ENCODE measurements around the gene ST6GALNAC4. TPM values are rescaled to one million over a fixed set of nuclear protein-coding genes. Genes with fewer than 3 reads are reported as not detected.
"Not testable (repeated sequence)": the region's sequence is repeated elsewhere in the genome, so short reads cannot be mapped to it uniquely, and the experiment has no call there.

Gene ST6GALNAC4
- total RNA-seq, 1 donor from 2014 or later = 28.3 TPM

DNA sequence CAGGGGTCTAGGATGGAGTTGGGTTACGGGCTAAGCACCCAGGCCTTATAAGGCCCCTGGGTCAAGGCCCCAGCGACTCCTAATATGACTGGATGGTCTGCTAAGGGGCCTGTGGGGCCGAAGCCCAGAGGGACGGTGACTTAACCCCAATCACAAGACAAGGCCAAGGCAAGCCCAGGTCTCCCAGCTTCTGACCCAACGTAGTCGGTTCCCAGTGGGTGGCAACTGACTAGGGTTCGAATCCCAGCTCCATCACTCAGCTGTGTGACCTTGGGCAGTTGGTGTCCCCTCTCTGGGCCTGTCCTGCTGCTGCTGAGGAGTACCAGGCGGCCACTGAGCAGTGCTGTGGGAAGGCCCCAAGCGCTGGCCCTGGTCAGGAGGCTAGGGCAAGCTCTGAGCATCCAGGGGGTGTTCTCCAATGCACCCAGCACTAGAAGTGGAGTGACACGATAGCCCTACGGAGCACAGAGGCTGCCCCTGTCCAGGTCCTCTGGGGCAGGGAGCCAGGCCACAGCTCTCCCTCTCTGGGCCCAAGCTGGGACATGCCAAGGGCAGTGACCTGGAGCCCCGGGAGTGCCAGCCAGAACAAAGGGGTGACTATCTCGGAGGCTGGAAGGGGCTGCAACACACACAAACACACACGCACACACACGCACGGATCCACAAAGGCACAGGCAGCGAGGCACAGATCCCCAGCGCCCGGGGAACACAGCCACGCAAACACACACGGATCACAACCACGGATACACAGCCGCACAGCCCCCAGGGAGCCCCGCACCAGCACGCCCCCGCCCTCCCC is 39.9 kb downstream of the ST6GALNAC4 start:
- H3K9me3 Mint-ChIP-seq = no peaks in the 10 kb centered on the region
- H3K4me3 Mint-ChIP-seq = peak overlapping the region; percentile 19
- no peaks in the 10 kb centered on the region for H3K27me3 Mint-ChIP-seq
- H3K36me3 Mint-ChIP-seq (ENCODE audit: low read depth) = peaks cover 8% of the 10 kb centered on the region
- no peaks in the 10 kb centered on the region for H3K4me1 Mint-ChIP-seq
- intact Hi-C loops (cut with micrococcal nuclease) = no loop called here
- DNase-seq = no peak
- H3K27ac Mint-ChIP-seq = no peak overlapping the region

DNA sequence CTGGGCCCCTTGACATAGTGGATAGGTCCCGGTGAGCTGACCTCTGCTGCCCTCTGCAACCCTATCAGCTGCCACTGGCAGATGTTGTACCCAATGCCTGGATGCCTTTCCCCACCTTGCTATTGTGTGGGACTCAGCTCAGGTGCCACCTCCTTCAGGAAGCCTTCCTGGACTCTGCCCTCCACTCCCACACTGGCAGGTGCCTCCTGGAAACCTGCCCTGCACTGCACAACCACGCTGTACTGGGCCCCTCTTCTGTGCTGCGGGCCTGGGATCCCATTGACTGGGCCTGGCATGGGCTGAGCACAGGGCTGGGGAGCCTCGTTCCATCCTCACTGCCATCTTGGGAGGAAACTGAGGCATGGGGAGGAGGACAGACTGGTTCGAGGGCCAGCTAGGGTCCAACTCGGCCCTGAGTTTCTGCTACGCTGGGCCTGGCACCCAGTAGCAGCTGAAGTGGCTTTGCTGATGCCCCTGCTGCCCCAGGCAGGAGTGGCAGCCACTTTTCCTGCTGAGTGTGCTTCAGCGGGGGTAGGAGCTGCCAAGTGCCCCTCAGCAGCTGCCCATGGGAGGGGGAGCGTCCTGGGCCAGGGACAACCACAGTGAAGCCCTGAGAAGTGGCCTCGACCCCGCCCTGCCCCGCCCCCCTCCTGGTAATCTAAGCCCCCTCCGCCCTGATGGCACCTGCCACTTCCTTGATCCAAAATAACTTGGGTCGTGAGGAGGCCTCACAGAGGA is 40.6 kb downstream of the ST6GALNAC4 start:
- H3K27ac Mint-ChIP-seq = no peak overlapping the region
- no peak overlapping the region for H3K4me3 Mint-ChIP-seq
- no peaks in the 10 kb centered on the region for H3K4me1 Mint-ChIP-seq
- no peaks in the 10 kb centered on the region for H3K27me3 Mint-ChIP-seq
- DNase-seq = no peak
- intact Hi-C loops (cut with micrococcal nuclease) = no loop called here
- peaks cover 6% of the 10 kb centered on the region for H3K36me3 Mint-ChIP-seq (ENCODE audit: low read depth)
- no peaks in the 10 kb centered on the region for H3K9me3 Mint-ChIP-seq

DNA sequence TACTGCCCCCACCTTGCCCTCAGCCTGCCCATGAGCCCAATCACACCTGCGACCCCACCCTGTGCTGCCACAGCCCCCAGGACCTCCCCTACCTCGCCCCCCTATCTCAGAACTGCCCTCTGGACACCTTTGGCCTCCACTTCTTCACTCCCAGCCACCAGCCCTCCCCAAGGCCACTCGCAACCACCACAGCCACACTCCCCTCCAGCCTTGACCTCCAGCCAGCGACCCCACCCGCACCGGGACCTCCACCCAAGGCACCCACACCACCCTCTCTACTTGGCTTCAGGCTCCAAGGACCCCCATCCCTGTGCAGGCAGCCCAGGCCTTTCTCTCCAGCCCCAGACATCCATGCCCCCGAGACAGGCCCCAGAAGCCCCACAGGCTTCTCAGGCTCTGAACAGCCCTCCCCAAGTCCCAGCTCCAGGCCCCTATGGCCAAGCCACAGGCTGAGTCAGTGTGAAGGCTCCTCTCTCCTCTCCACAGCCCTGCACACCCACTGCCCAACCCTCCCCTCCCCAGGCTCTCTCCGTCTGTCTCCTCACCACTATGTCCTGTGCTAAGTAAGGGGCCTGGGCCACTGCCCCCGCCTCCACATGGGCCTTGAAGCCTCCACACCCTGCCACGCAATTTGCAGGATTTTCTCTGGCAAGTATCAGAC is 41.4 kb downstream of the ST6GALNAC4 start:
- Mint-ChIP-seq H3K4me1 (no peaks in the 10 kb centered on the region), H3K27ac (no peak overlapping the region), H3K9me3 (no peaks in the 10 kb centered on the region), H3K36me3 (ENCODE audit: low read depth) (peaks cover 5% of the 10 kb centered on the region), H3K27me3 (no peaks in the 10 kb centered on the region), H3K4me3 (no peak overlapping the region)
- no peak for DNase-seq
- intact Hi-C loops (cut with micrococcal nuclease) = no loop called here

DNA sequence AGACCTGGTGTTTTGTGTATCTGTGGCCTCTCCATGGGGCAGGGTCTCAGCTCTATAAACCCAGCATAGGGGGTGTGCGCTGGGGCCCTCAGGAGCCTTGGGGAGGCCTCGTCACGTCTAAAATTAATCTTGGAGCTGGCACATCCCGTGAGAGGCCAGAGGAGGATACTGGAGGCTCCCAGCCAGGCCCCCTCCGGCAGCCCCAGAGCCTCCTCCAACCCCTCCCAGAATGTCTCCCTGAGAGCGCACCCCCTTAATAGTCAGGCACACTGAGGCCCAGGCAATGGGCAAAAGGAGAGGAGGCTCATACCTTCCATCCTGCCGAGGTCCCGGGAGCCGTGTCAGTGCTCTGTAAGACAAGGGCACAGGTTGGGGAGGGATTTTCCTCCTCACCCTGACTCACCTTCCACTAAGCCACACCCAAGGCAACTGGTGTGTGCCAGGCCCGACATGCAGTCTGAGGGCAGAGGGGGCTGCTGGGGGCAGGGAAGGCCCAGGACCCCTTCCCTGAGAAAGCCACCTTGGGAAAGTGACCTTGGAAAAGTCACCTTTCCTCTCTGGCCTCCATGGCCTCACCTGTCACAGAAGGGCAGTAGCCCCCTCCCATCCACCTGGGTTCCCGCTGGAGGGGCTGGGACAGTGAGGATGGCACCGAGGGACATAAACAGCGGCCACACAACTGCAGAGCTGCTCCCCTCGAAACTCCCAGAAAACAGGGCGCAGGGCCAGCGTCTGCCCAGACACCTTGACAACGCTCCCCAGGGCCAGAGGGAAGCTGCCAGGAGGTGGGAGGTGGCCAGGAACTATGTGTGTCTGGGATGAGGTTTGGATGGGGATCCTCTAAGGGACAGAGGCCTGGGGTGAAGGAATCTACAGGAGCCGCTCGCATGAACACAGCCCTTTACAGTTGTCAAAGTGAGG is 42.3 kb downstream of the ST6GALNAC4 start:
- no peak for DNase-seq
- H3K36me3 Mint-ChIP-seq (ENCODE audit: low read depth) = peaks cover 4% of the 10 kb centered on the region
- H3K27ac Mint-ChIP-seq = no peak overlapping the region
- no peak overlapping the region for H3K4me3 Mint-ChIP-seq
- H3K9me3 Mint-ChIP-seq = no peaks in the 10 kb centered on the region
- no peaks in the 10 kb centered on the region for H3K4me1 Mint-ChIP-seq
- H3K27me3 Mint-ChIP-seq = no peaks in the 10 kb centered on the region
- intact Hi-C loops (cut with micrococcal nuclease) = no loop called here

DNA sequence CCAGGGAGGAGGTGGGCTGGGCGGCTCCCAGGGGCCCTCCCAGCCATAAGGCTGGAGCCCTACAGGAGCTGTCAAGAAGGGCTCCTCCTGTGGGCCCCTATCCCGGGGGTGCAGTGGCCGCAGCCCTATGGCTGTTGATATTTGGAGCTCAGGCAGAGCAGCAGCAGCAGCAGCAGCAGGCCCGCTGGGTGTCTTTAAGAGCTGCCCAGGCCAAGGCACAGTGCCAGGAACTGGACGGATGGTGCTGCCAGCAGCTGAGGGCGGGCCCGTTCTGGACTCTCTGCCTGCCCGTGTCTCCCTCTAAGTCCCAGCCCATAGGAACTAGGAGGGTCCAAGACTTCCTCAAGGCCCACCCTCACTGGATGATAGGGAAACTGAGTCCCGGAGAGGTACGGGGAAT is 43.0 kb downstream of the ST6GALNAC4 start:
- intact Hi-C loops (cut with micrococcal nuclease) = no loop called here
- H3K36me3 Mint-ChIP-seq (ENCODE audit: low read depth) = peaks cover 4% of the 10 kb centered on the region
- H3K4me3 Mint-ChIP-seq = no peak overlapping the region

DNA sequence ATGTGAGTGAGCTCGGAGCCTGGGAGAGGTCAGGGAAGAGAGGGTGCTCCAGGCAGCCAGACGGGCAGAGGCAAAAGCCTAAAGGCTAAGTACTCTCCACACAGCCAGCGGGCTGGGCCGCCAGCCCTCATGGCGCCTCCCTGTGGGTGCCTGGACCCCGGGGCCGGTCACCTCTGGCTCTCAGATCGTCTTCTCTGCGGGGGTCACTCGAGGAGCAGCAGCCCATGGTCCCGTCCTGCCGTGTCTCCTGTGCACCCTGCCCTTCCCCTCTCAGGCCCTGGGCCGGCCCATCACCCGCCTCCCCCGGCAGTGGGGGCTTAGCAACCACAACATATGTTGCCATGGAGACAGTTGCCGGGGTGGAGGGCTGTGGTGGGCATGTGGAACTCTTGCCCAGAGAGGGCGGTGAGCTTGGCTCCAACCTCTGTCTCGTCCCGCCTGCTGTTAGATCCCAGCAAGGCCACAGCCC is 43.6 kb downstream of the ST6GALNAC4 start:
- no peaks in the 10 kb centered on the region for H3K4me1 Mint-ChIP-seq
- no peak overlapping the region for H3K4me3 Mint-ChIP-seq
- intact Hi-C loops (cut with micrococcal nuclease) = no loop called here
- H3K9me3 Mint-ChIP-seq = no peaks in the 10 kb centered on the region
- DNase-seq = no peak
- H3K27ac Mint-ChIP-seq = no peak overlapping the region
- peaks cover 1% of the 10 kb centered on the region for H3K36me3 Mint-ChIP-seq (ENCODE audit: low read depth)
- no peaks in the 10 kb centered on the region for H3K27me3 Mint-ChIP-seq

More for the DNA sequence above, 43.0 kb downstream of the ST6GALNAC4 start:
- no peaks in the 10 kb centered on the region for H3K9me3 Mint-ChIP-seq
- no peaks in the 10 kb centered on the region for H3K27me3 Mint-ChIP-seq
- H3K27ac Mint-ChIP-seq = no peak overlapping the region
- no peak for DNase-seq
- no peaks in the 10 kb centered on the region for H3K4me1 Mint-ChIP-seq

DNA sequence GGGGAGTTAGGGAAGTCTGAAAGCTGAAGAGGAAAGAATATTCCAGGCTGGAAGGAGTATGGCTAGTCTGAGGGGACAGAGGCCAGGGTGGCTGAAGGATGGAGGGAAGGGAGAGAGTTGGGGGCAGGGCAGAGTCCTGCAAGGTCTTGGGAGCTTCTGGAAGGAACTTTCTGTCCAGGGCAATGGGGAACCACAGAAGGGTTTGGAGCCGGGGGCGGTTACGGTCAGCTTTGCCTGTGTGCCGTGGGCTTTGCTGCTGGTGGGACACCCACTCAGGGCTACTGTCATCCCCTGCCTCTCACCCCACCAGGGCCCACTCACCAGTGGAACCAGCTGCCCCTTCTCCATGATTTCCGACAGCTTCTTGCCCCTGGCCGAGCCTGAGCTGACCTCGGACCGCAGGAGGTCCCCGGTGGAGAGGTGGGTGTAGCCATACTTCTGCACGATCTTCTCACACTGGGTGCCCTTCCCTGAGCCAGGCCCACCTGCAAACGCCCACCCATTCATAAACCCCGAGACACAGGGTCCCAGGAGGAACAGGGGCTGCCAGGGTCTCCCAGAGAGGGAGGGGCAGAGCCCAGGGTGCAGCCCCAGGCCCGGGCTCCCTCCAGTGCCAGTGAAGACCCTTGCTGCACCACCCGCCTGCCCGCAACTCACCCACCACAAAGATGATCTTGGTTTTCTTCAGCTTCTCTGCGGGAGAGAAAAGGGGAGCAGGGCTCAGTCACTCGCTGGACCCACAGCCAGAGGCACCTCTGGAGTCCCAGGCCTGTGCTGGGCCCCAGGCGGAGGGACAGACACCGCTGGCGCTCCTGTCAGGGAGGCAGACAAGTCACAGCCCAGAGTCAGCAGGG is 44.2 kb downstream of the ST6GALNAC4 start:
- H3K4me1 Mint-ChIP-seq = no peaks in the 10 kb centered on the region
- H3K27me3 Mint-ChIP-seq = no peaks in the 10 kb centered on the region
- intact Hi-C loops (cut with micrococcal nuclease) = no loop called here
- no peak for DNase-seq
- no peak overlapping the region for H3K27ac Mint-ChIP-seq
- H3K36me3 Mint-ChIP-seq (ENCODE audit: low read depth) = no peaks in the 10 kb centered on the region
- no peaks in the 10 kb centered on the region for H3K9me3 Mint-ChIP-seq
- H3K4me3 Mint-ChIP-seq = no peak overlapping the region

DNA sequence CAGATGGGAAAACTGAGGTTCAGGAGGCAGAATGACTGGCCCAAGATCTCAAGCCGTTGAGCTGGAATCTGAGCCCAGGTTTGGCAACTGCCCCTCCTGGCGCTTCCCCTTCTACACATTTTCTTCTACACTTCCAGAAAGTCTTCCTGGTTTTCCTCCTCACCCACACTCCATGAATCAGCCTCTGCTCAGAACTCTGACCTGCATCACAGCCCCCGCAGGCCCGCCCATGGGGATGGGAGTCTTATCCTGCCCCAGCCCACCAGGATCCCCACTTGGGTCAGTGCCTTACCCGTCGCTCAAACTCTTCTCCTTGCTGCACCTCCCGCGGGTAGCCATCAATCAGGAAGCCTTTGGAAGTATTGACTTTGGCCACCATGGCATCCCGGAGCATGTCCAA is 45.3 kb downstream of the ST6GALNAC4 start:
- DNase-seq = no peak
- no peaks in the 10 kb centered on the region for H3K4me1 Mint-ChIP-seq
- H3K9me3 Mint-ChIP-seq = no peaks in the 10 kb centered on the region
- H3K36me3 Mint-ChIP-seq (ENCODE audit: low read depth) = no peaks in the 10 kb centered on the region
- H3K4me3 Mint-ChIP-seq = no peak overlapping the region
- intact Hi-C loops (cut with micrococcal nuclease) = no loop called here
- H3K27ac Mint-ChIP-seq = no peak overlapping the region
- no peaks in the 10 kb centered on the region for H3K27me3 Mint-ChIP-seq

DNA sequence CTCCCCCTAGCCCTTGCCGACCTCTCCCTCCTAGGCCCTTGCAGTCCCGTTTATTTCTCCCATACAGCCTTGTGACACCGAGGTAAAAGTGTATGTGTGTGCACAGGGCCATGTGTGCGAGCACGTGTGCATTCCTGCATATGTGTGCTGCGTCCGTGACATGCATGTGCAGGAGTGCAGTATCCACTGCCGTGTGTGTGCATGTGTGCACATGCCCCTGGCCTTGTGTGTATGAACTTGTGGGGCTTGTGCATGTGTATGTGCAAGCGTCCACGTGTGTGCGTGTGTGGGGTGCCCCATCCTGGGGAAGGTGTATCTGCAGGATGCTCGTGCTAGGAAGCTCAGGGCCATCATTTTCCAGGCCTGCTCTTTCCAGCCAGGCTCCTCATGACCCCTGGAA is 46.0 kb downstream of the ST6GALNAC4 start:
- Mint-ChIP-seq H3K4me3 (no peak overlapping the region), H3K27me3 (no peaks in the 10 kb centered on the region), H3K9me3 (no peaks in the 10 kb centered on the region), H3K4me1 (peaks cover 1% of the 10 kb centered on the region), H3K27ac (no peak overlapping the region), H3K36me3 (ENCODE audit: low read depth) (peaks cover 1% of the 10 kb centered on the region)
- intact Hi-C loops (cut with micrococcal nuclease) = loop anchor here (1.0 kb wide), 1 partner anchor 136 kb away; the partner anchor contains the start of gene TOR2A
- no peak for DNase-seq

DNA sequence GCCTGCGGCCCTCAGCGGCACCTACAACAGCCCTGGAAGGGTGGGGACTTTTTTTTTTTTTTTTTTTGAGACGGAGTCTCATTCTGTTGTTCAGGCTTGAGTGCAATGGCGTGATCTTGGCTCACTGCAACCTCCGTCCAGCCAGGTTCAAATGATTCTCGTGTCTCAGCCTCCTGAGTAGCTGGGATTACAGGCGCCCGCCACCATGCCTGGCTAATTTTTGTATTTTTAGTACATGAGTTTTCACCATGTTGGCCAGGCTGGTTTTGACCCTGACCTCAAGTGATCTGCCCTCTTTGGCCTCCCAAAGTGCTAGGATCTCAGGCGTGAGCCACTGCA is 46.7 kb downstream of the ST6GALNAC4 start:
- H3K4me3 Mint-ChIP-seq; H3K9me3 Mint-ChIP-seq; H3K4me1 Mint-ChIP-seq; DNase-seq; H3K27ac Mint-ChIP-seq; H3K36me3 Mint-ChIP-seq (ENCODE audit: low read depth); H3K27me3 Mint-ChIP-seq: not testable (repeated sequence)
- intact Hi-C loops (cut with micrococcal nuclease) = loop anchor here (1.0 kb wide), 1 partner anchor 135 kb away; the partner anchor contains the start of gene TOR2A

DNA sequence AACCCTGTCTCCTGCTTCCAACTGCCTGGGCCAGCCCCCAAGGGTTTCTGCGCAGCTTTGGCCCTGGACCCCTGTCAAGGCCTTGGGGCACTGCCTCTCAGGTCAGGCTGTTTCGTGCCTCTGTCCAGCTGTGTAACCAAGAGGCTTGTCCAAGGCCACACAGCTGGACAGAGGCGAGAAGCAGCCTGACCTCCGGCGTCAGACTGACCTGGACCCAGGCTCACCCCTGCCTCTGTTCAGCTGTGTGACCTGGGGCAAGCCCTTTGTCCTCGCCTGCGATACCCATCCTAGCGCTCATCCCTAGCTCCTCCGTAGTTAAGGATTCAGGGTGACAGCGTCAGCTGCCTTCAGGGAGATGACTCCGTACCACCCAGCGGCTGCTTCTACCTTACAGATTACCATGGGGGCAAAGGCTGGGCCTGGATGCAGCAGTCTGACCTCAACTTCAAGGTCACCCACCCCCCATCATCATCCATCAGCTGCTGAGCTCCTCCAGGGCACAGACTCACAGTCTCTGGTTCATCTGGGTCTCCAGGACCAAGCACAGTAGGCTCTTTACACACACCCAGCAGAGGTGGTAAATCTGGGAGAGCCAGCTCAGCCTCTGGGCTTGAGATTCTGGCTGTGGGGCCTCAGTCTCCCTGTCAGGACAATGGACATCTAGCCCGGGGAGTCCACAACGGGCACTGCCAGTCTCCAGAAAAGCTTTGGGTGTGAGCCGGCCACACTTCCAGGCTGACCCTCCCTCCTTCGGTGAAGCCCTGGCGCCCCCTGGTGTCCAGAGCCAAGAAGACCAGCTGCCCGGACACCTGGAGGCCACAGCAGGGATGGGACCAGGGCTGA is 47.3 kb downstream of the ST6GALNAC4 start:
- Mint-ChIP-seq H3K9me3 (no peaks in the 10 kb centered on the region), H3K27ac (no peak overlapping the region), H3K27me3 (no peaks in the 10 kb centered on the region), H3K4me3 (no peak overlapping the region), H3K4me1 (peaks cover 11% of the 10 kb centered on the region), H3K36me3 (ENCODE audit: low read depth) (peaks cover 3% of the 10 kb centered on the region)
- peak; percentile 95 for DNase-seq
- intact Hi-C loops (cut with micrococcal nuclease) = loop anchor here (1.0 to 10.0 kb wide), 4 partner anchors 53 to 255 kb away; partner anchors contain the start of genes CDK9, STXBP1 and TOR2A
